DND-41 (cell line): ENCODE results near the gene THSD7A.

Experiments used
- ATAC-seq: fragments of 200-7000 bp; cut with Tn5 transposase; 3 replicates; pipeline ENCODE4 v1.9.1; 2021; ENCODE audit warnings: low read depth; ENCODE audit not compliant: insufficient read depth
- DNase-seq: peaks from one replicate; pipeline ENCODE4 v3.0.0-alpha.2; 2020
- H2AFZ ChIP-seq: 2 replicates; pipeline ENCODE4 v1.6.0; 2012; ENCODE audit warnings: low read depth, low read length
- H3K27ac ChIP-seq: 2 replicates; pipeline ENCODE4 v1.5.1; 2012; ENCODE audit warnings: low read length, inconsistent platforms
- H3K27me3 ChIP-seq: fragments of 200-600 bp; sonication (generic); 2 replicates; pipeline ENCODE4 v1.6.0; 2012; ENCODE audit warnings: low read length, mild to moderate bottlenecking, inconsistent platforms; ENCODE audit not compliant: insufficient read depth, poor library complexity
- H3K36me3 ChIP-seq: 2 replicates; pipeline ENCODE4 v1.5.1; 2012; ENCODE audit warnings: low read length, inconsistent platforms; ENCODE audit not compliant: insufficient read depth
- H3K4me1 ChIP-seq: 2 replicates; pipeline ENCODE4 v1.5.1; 2012; ENCODE audit warnings: mild to moderate bottlenecking, low read length; ENCODE audit not compliant: insufficient read depth
- H3K4me2 ChIP-seq: 2 replicates; pipeline ENCODE4 v1.6.0; 2012; ENCODE audit warnings: mild to moderate bottlenecking, moderate library complexity, low read length, inconsistent platforms; ENCODE audit not compliant: insufficient read depth
- H3K4me3 ChIP-seq, 2 experiments: fragments of 200-600 bp in 1 of 2; shearing (Covaris generic) in 1 of 2; 2 replicates each; pipeline ENCODE4 v1.5.1; 2012 to 2016; ENCODE audit warnings: inconsistent platforms in 2 of 2, low read length in 2 of 2, mild to moderate bottlenecking in 2 of 2, low read depth in 1 of 2, moderate library complexity in 1 of 2
- H3K79me2 ChIP-seq: 2 replicates; pipeline ENCODE4 v1.6.0; 2012; ENCODE audit warnings: low read length, inconsistent platforms; ENCODE audit not compliant: insufficient read depth
- H3K9ac ChIP-seq: 2 replicates; pipeline ENCODE4 v1.6.0; 2012; ENCODE audit warnings: low read depth, mild to moderate bottlenecking, inconsistent platforms, low read length, moderate library complexity
- H3K9me3 ChIP-seq: 2 replicates; pipeline ENCODE4 v1.5.1; 2012; ENCODE audit warnings: low read length, moderate library complexity, mild to moderate bottlenecking, inconsistent platforms; ENCODE audit not compliant: insufficient read depth, severe bottlenecking
- H4K20me1 ChIP-seq: 2 replicates; pipeline ENCODE4 v1.6.0; 2012; ENCODE audit warnings: low read length; ENCODE audit not compliant: insufficient read depth
- CTCF ChIP-seq: IDR thresholded peaks from 2 replicates; pipeline ENCODE4 v1.5.1; 2012; ENCODE audit warnings: borderline replicate concordance, low read length, moderate library complexity, mild to moderate bottlenecking; ENCODE audit not compliant: poor library complexity, severe bottlenecking; ENCODE audit errors: extremely low read depth
- EZH2 ChIP-seq: IDR thresholded peaks from 3 replicates; pipeline ENCODE4 v1.6.1; 2012; ENCODE audit warnings: borderline replicate concordance, low read depth, mild to moderate bottlenecking, moderate library complexity, low read length, inconsistent platforms; ENCODE audit not compliant: severe bottlenecking

The THSD7A gene

DNA sequence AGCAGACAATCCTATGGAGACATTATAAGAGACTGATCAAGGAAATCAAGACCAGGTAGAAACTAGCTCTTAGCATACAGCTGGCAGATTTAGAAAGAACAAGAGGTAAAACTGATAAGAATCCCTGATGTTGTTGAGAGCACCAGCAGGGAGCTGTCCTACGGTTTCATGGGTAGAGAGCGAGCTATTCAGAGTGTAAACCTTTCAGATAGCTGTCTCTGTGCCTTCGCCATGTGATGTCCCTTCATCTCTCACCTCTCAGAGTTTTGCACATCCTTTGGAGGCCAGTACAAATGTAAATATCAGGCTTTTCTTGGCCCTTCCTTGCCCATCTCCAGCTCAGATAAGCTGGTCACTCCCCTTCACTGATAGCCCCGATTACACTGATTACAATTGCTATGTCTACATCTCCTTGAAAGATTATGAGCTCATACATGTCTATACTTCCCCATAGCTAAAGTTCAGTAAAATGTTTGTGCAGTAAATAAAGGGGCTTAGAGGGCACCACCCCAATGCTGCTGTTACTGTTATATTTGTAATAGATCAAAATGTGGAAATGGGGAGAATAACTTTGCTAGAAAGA, 21.9 kb downstream of the THSD7A start:
- Histone ChIP-seq H4K20me1 (no peaks in the 10 kb centered on the region), H3K27me3 (no peaks in the 10 kb centered on the region), H3K79me2 (no peaks in the 10 kb centered on the region), H3K9me3 (no peaks in the 10 kb centered on the region), H3K9ac (no peak overlapping the region), H3K4me2 (no peak overlapping the region), H3K27ac (no peak overlapping the region), H2AFZ (no peak overlapping the region), H3K36me3 (no peaks in the 10 kb centered on the region), H3K4me1 (no peaks in the 10 kb centered on the region), H3K4me3 (no peak overlapping the region)
- DNase-seq: no peak
- TF ChIP-seq EZH2 (no peak), CTCF (no peak)
- ATAC-seq: no peak

DNA sequence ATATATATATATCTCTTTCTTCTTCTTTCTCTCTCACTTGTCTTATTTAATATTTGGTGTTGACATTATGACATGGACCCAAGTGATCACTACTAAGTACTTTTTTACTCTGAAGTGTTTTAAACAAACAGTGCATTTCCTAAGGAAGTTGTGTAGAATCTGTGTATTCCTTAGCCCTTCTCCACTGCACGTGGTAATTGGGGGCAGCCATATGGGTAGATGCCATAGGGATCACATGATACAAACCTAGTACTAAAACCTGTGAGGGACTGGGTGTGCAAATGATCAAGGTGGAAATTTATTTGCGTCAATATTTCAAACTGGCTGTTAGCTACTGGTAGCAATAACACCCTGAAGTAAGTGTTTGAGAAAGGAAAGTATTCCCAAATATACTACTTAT, 25.0 kb downstream of the THSD7A start:
- ATAC-seq: no peak
- Histone ChIP-seq H2AFZ (no peak overlapping the region), H4K20me1 (no peaks in the 10 kb centered on the region), H3K36me3 (no peaks in the 10 kb centered on the region), H3K79me2 (no peaks in the 10 kb centered on the region), H3K9ac (no peak overlapping the region), H3K27me3 (no peaks in the 10 kb centered on the region), H3K4me3 (no peak overlapping the region), H3K9me3 (no peaks in the 10 kb centered on the region), H3K27ac (no peak overlapping the region), H3K4me1 (no peaks in the 10 kb centered on the region), H3K4me2 (no peak overlapping the region)
- TF ChIP-seq EZH2 (no peak), CTCF (no peak)
- DNase-seq: no peak

GRCh38 chr7:11804621-11805020, 27.4 kb downstream of the THSD7A start:
- no peak overlapping the region for H3K4me3 ChIP-seq
- H4K20me1 ChIP-seq: no peaks in the 10 kb centered on the region
- no peak for DNase-seq
- H3K79me2 ChIP-seq: no peaks in the 10 kb centered on the region
- no peaks in the 10 kb centered on the region for H3K4me1 ChIP-seq
- no peak overlapping the region for H2AFZ ChIP-seq
- no peaks in the 10 kb centered on the region for H3K36me3 ChIP-seq
- TF ChIP-seq EZH2: no peak
- TF ChIP-seq CTCF: no peak
- H3K9me3 ChIP-seq: no peaks in the 10 kb centered on the region
- no peak overlapping the region for H3K4me2 ChIP-seq
- no peak overlapping the region for H3K9ac ChIP-seq
- no peaks in the 10 kb centered on the region for H3K27me3 ChIP-seq
- no peak overlapping the region for H3K27ac ChIP-seq
- no peak for ATAC-seq

DNA sequence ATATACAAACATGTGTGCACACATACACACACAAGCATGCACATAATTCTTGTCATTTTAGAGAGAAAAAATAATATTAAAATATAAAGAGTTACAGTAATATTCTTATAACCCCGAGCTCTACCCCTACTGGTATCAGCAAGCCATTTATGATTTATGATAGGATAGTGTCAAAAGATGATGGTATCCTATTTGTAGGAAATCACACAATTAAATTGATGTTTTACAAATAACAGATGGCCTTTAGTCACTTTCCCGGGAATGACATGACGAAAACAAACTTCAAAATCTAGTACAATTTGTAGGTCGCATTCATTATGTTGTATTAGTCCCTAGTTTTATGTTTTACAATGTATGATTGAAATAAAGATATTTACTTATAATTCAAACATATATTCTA, 36.8 kb downstream of the THSD7A start:
- Histone ChIP-seq H3K9ac (no peak overlapping the region), H3K4me2 (no peak overlapping the region), H3K4me1 (no peaks in the 10 kb centered on the region), H3K36me3 (no peaks in the 10 kb centered on the region), H3K27ac (no peak overlapping the region), H2AFZ (no peak overlapping the region), H4K20me1 (no peaks in the 10 kb centered on the region), H3K4me3 (no peak overlapping the region), H3K9me3 (no peaks in the 10 kb centered on the region), H3K27me3 (no peaks in the 10 kb centered on the region), H3K79me2 (no peaks in the 10 kb centered on the region)
- ATAC-seq (no peak), DNase-seq (no peak)
- TF ChIP-seq CTCF: no peak
- no peak for TF ChIP-seq EZH2
